Keratinocyte (primary cell): Measurements from ENCODE around the gene EVI5L. TPM values are rescaled to one million over a fixed set of nuclear protein-coding genes. Genes with fewer than 3 reads are reported as not detected.
A peak's percentile ranks its signal among the peaks of the same experiment; 100 is the strongest.

ENCODE experiments used
- DNase-seq: peaks from one replicate; pipeline ENCODE4 v3.0.0-alpha.2; 2011; ENCODE audit warnings: low read depth, missing footprints, low spot score
- FAIRE-seq: peaks from 2 replicates; lab custom pipeline; 2011; peaks lifted over from hg19 to GRCh38; lab: Jason Lieb, UNC
- H2AFZ ChIP-seq: 2 replicates; pipeline ENCODE4 v1.6.0; 2012; ENCODE audit warnings: low read length, control low read depth, inconsistent platforms; ENCODE audit not compliant: control insufficient read depth
- H3K27ac ChIP-seq: 2 replicates; pipeline ENCODE4 v1.5.1; 2011; ENCODE audit warnings: low read length; ENCODE audit not compliant: control insufficient read depth, insufficient read depth
- H3K27me3 ChIP-seq: 3 replicates; pipeline ENCODE4 v1.6.0; 2011; ENCODE audit warnings: low read length; ENCODE audit not compliant: control insufficient read depth, insufficient read depth; ENCODE audit errors: extremely low read depth
- H3K36me3 ChIP-seq, 2 experiments: 2 replicates in 1 of 2; 3 replicates in 1 of 2; pipeline ENCODE4 v1.5.1; 2011; ENCODE audit warnings: low read length in 2 of 2, mild to moderate bottlenecking in 1 of 2; ENCODE audit not compliant: control insufficient read depth in 2 of 2, insufficient read depth in 2 of 2; ENCODE audit errors: extremely low read depth in 1 of 2
- H3K4me1 ChIP-seq: 3 replicates; pipeline ENCODE4 v1.5.1; 2011; ENCODE audit warnings: low read length; ENCODE audit not compliant: control insufficient read depth, insufficient read depth; ENCODE audit errors: extremely low read depth
- H3K4me2 ChIP-seq: 3 replicates; pipeline ENCODE4 v1.6.0; 2011; ENCODE audit warnings: low read depth, low read length; ENCODE audit not compliant: control insufficient read depth, insufficient read depth; ENCODE audit errors: extremely low read depth
- H3K4me3 ChIP-seq, 3 experiments: fragments of 200-600 bp in 1 of 3; sonication (generic) in 1 of 3; 2 replicates in 2 of 3; 3 replicates in 1 of 3; pipeline ENCODE4 v1.5.1; 2011 to 2016; ENCODE audit warnings: low read length in 3 of 3, mild to moderate bottlenecking in 3 of 3, control low read depth in 2 of 3, inconsistent platforms in 1 of 3, low read depth in 1 of 3, mixed read lengths in 1 of 3, mixed run types in 1 of 3, moderate library complexity in 1 of 3; ENCODE audit not compliant: control insufficient read depth in 2 of 3, insufficient read depth in 2 of 3; ENCODE audit errors: extremely low read depth in 1 of 3
- H3K79me2 ChIP-seq: 2 replicates; pipeline ENCODE4 v1.6.0; 2012; ENCODE audit warnings: low read length; ENCODE audit not compliant: control insufficient read depth, insufficient read depth
- H3K9ac ChIP-seq: 3 replicates; pipeline ENCODE4 v1.6.0; 2011; ENCODE audit warnings: low read length; ENCODE audit not compliant: control insufficient read depth, insufficient read depth; ENCODE audit errors: extremely low read depth
- H3K9me1 ChIP-seq: 3 replicates; pipeline ENCODE4 v1.6.0; 2011; ENCODE audit warnings: low read length; ENCODE audit not compliant: control insufficient read depth, insufficient read depth; ENCODE audit errors: extremely low read depth
- H3K9me3 ChIP-seq: 2 replicates; pipeline ENCODE4 v1.5.1; 2012; ENCODE audit warnings: low read depth, low read length; ENCODE audit not compliant: control insufficient read depth
- H4K20me1 ChIP-seq: 3 replicates; pipeline ENCODE4 v1.6.0; 2011; ENCODE audit warnings: low read length; ENCODE audit not compliant: control insufficient read depth, insufficient read depth; ENCODE audit errors: extremely low read depth
- EZH2 ChIP-seq: IDR thresholded peaks from one replicate; pipeline ENCODE4 v1.6.1; 2012; ENCODE audit warnings: inconsistent platforms, mild to moderate bottlenecking, low read length, moderate library complexity
- dilution Hi-C: fragments of 300-500 bp; cut with MboI; formaldehyde crosslinking; loops from one replicate; pipeline ENCODE4 v1.7.0; 2020; ENCODE audit warnings: low sequenced_read_pairs; ENCODE audit not compliant: extremely low pct_ligation_motif_present
- polyA plus RNA-seq, 5 experiments: library from polyadenylated mRNA; depleted of rRNA in 3 of 5; stranded (reverse) in 3 of 5; stranded (forward) in 1 of 5; unstranded in 1 of 5; fragments of >200 nt; gene quantifications; 1 replicate in 1 of 5; 2 replicates in 3 of 5; 3 replicates in 1 of 5; pipeline versions ENCODE4 v1.2.1 to v1.2.3, GENCODE V29; 2011 to 2012; ENCODE audit warnings: missing spikeins in 2 of 5, low read depth in 1 of 5, low replicate concordance in 1 of 5
- TF ChIP-seq, protein P1 (sequence below), 3 experiments: IDR thresholded peaks in 1 of 3; conservative IDR thresholded peaks in 1 of 3; optimal IDR thresholded peaks in 1 of 3; 2 replicates in 2 of 3; 3 replicates in 1 of 3; pipeline versions ENCODE3 to v1.5.1; 2011; ENCODE audit warnings: low read length in 3 of 3, mild to moderate bottlenecking in 3 of 3, moderate library complexity in 2 of 3, control low read depth in 1 of 3, inconsistent platforms in 1 of 3; ENCODE audit not compliant: insufficient read depth in 2 of 3; ENCODE audit errors: extremely low read depth in 1 of 3

The EVI5L gene
- polyA plus RNA-seq, 1 donor (not counting 4 experiments of a cell fraction or from before 2014, with no cell fraction given) = 7.5 TPM

DNA sequence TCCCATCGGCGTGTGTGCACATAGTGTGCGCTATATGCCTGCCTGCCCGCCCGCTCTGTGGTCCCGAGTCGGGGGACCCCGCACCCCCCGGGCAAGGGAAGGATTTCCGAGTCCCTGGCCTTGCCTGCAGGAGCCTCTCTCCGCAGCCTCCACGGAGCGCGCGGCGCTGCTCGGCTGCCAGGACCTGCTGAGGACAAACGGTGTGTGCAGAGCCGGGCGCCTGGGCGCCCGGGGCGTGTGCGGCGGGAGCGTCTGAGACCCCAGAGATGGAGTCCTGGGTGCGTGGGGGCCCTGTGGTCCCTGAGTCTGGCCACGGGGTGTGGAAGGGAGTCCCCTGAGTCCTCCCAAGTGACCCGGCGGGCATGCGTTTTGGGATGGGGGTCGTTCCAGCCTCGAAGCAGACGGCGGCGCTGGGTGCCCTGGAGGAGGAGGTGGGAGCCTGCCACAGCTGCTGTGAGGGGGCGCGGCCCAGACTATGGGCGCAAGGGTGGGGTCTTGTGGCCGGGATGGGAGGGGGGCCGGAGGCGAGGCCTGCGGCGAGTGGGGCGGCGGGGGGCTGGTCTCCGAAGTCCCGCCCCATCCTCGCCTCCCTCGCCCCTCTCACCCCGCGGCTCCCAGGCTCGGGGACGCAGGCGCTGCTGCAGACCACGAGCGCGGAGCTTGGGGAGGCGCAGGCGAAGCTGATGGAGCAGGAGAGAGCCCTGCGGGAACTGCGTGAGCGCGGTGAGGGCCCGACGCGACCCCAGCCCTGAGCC lies 41.7 kb upstream of the EVI5L start:
- H2AFZ ChIP-seq = no peak overlapping the region
- no peak for DNase-seq
- no peaks in the 10 kb centered on the region for H3K79me2 ChIP-seq
- H3K9me1 ChIP-seq = no peaks in the 10 kb centered on the region
- H3K4me3 ChIP-seq = no peak overlapping the region
- no peak overlapping the region for H3K27ac ChIP-seq
- no peak for FAIRE-seq
- no peak overlapping the region for H3K9ac ChIP-seq
- H3K27me3 ChIP-seq = peaks cover 26% of the 10 kb centered on the region
- dilution Hi-C loops = no loop called here
- H3K36me3 ChIP-seq = no peaks in the 10 kb centered on the region
- peak; percentile 88 for TF ChIP-seq EZH2
- TF ChIP-seq, protein P1, sequence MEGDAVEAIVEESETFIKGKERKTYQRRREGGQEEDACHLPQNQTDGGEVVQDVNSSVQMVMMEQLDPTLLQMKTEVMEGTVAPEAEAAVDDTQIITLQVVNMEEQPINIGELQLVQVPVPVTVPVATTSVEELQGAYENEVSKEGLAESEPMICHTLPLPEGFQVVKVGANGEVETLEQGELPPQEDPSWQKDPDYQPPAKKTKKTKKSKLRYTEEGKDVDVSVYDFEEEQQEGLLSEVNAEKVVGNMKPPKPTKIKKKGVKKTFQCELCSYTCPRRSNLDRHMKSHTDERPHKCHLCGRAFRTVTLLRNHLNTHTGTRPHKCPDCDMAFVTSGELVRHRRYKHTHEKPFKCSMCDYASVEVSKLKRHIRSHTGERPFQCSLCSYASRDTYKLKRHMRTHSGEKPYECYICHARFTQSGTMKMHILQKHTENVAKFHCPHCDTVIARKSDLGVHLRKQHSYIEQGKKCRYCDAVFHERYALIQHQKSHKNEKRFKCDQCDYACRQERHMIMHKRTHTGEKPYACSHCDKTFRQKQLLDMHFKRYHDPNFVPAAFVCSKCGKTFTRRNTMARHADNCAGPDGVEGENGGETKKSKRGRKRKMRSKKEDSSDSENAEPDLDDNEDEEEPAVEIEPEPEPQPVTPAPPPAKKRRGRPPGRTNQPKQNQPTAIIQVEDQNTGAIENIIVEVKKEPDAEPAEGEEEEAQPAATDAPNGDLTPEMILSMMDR (optimal IDR thresholded peaks at IDR 0.05 in 1 of 3, IDR thresholded peaks at IDR 0.05 in 1 of 3, conservative IDR thresholded peaks at IDR 0.05 in 1 of 3; ENCODE audit: extremely low read depth in 1 of 3, insufficient read depth in 2 of 3, low read length in 3 of 3) = no peak
- H4K20me1 ChIP-seq = no peaks in the 10 kb centered on the region
- no peak overlapping the region for H3K4me2 ChIP-seq
- no peaks in the 10 kb centered on the region for H3K9me3 ChIP-seq
- H3K4me1 ChIP-seq = peaks cover 10% of the 10 kb centered on the region

DNA sequence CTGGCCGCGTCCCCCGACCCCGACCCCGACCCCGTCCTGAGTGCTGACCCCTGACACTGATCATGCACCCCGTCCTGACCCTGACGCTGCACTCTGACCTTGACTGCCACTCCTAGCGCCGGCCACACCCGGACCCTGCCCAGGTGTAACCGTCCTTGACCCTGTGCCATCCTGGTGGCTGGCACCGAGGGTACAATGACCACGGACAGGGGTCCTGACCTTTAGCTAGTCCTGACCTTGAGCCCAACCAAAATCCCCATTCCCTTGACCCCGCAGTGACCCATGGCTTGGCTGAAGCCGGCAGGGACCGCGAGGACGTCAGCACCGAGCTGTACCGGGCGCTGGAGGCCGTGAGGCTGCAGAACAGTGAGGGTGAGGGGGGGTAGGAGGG lies 41.1 kb upstream of the EVI5L start:
- dilution Hi-C loops = no loop called here
- peak; percentile 37 for TF ChIP-seq EZH2
- TF ChIP-seq, protein P1 (optimal IDR thresholded peaks at IDR 0.05 in 1 of 3, IDR thresholded peaks at IDR 0.05 in 1 of 3, conservative IDR thresholded peaks at IDR 0.05 in 1 of 3; ENCODE audit: extremely low read depth in 1 of 3, insufficient read depth in 2 of 3, low read length in 3 of 3) = no peak
- Histone ChIP-seq H2AFZ (no peak overlapping the region), H3K9me1 (no peaks in the 10 kb centered on the region), H3K27me3 (peaks cover 26% of the 10 kb centered on the region), H4K20me1 (no peaks in the 10 kb centered on the region), H3K36me3 (no peaks in the 10 kb centered on the region), H3K9me3 (no peaks in the 10 kb centered on the region), H3K4me1 (peaks cover 7% of the 10 kb centered on the region), H3K4me3 (no peak overlapping the region), H3K27ac (no peak overlapping the region), H3K79me2 (no peaks in the 10 kb centered on the region), H3K4me2 (no peak overlapping the region), H3K9ac (no peak overlapping the region)
- FAIRE-seq (no peak), DNase-seq (no peak)
